Measurements from ENCODE around the gene VANGL1. TPM values are rescaled to one million over a fixed set of nuclear protein-coding genes. Genes with fewer than 3 reads are reported as not detected.

Gene VANGL1
- total and polyA plus RNA-seq, 2 of the 8 experiments (the other 6 are each of a cell fraction or from before 2014, with no cell fraction given), result 9.4 to 13.4 TPM

GRCh38 chr1:115648717-115649691, 7.2 kb downstream of the VANGL1 start:
- Histone ChIP-seq H3K23me2 (ENCODE audit: low read depth, low read length) (no peaks in the 10 kb centered on the region), H3K9ac (replicated peaks in 1 of 4; ENCODE audit: extremely low read depth in 1 of 4, low read depth in 3 of 4, low read length in 3 of 4) (peak overlapping the region in 1 of 4 experiments; percentile 13; a peak in 1 of 7 replicates), H3K23ac (ENCODE audit: insufficient read length) (no peak overlapping the region), H3K4me1 (replicated peaks in 1 of 4; ENCODE audit: control insufficient read depth in 3 of 4, insufficient read depth in 4 of 4, low read length in 3 of 4) (peaks cover 18 to 39% (median 23%) of the 10 kb centered on the region in 4 experiments), H3K14ac (ENCODE audit: insufficient read length) (no peak overlapping the region), H4K8ac (ENCODE audit: extremely low read depth, insufficient read depth, low read length) (no peak overlapping the region), H3K36me3 (ENCODE audit: control insufficient read depth in 2 of 4, insufficient read depth in 4 of 4, low read length in 3 of 4) (peaks cover 0 to 11% (median 5%) of the 10 kb centered on the region in 4 experiments; a peak in 4 of 8 replicates), H2BK12ac (ENCODE audit: low read depth, low read length) (peak overlapping the region; percentile 64; the same call in 1 of the 2 replicates), H3K4me2 (ENCODE audit: insufficient read depth in 1 of 2, low read depth in 2 of 2, low read length in 2 of 2) (peak overlapping the region; percentile 40 to 47), H2BK15ac (ENCODE audit: low read length) (no peak overlapping the region), H3K79me1 (ENCODE audit: low read depth, low read length) (0 out of 2 replicates have a peak, but pooled peaks cover 3% of the 10 kb centered on the region), H4K91ac (replicated peaks; ENCODE audit: insufficient read length, low read length) (no peak overlapping the region), H3K27ac (ENCODE audit: low read depth, low read length) (no peak overlapping the region; the same call in 1 of the 2 replicates), H3K18ac (ENCODE audit: extremely low read depth, low read length) (peak overlapping the region; percentile 73), H2AK5ac (ENCODE audit: low read depth, low read length) (peak overlapping the region; percentile 57; the same call in 1 of the 2 replicates), H2BK20ac (ENCODE audit: low read length) (peak overlapping the region; percentile 43; the same call in 1 of the 2 replicates), H4K20me1 (replicated peaks in 1 of 2; ENCODE audit: control insufficient read depth in 1 of 2, insufficient read depth in 2 of 2, low read length in 2 of 2) (peaks cover 2 to 10% of the 10 kb centered on the region in 2 experiments), H3K4me3 (ENCODE audit: extremely low read depth in 1 of 4, insufficient read depth in 2 of 4, low read depth in 3 of 4, low read length in 4 of 4) (peak overlapping the region in 2 of 4 experiments; percentile 7 to 17; a peak in 2 of 8 replicates), H3K56ac (replicated peaks; ENCODE audit: insufficient read length, low read depth, low read length) (no peak overlapping the region), H2BK5ac (ENCODE audit: low read depth, low read length) (no peak overlapping the region), H3K27me3 (replicated peaks in 1 of 4; ENCODE audit: control insufficient read depth in 3 of 4, extremely low read depth in 1 of 4, insufficient read depth in 3 of 4, low read length in 3 of 4) (no peaks in the 10 kb centered on the region), H3K9me3 (ENCODE audit: insufficient read depth in 2 of 2, low read depth in 1 of 2, low read length in 1 of 2) (no peaks in the 10 kb centered on the region), H4K5ac (ENCODE audit: insufficient read length, low read depth, low read length) (no peak overlapping the region), H2AFZ (ENCODE audit: low read length) (no peak overlapping the region), H2BK120ac (replicated peaks; ENCODE audit: low read depth, low read length) (no peak overlapping the region), H3K79me2 (ENCODE audit: control insufficient read depth in 1 of 2, insufficient read depth in 2 of 2, low read length in 2 of 2) (peaks cover 10 to 57% of the 10 kb centered on the region in 2 experiments; a peak in 3 of 4 replicates), H3K4ac (replicated peaks; ENCODE audit: insufficient read length, low read depth, low read length) (no peak overlapping the region)
- no peak for TF ChIP-seq KDM5A (IDR thresholded peaks at IDR 0.05; ENCODE audit: low read length)
- peak; percentile 45; the same call in 1 of the 2 replicates for TF ChIP-seq MAFK (IDR thresholded peaks at IDR 0.05; ENCODE audit: low read depth, low read length)
- TF ChIP-seq ZNF274 (IDR thresholded peaks at IDR 0.05; ENCODE audit: borderline replicate concordance, extremely low read depth, low read length), result no peak
- TF ChIP-seq ATF2 (IDR thresholded peaks at IDR 0.05; ENCODE audit: low read length), result no peak
- no peak for TF ChIP-seq SIN3A (conservative IDR thresholded peaks at IDR 0.05 in 1 of 2, IDR thresholded peaks at IDR 0.05 in 1 of 2; ENCODE audit: low read depth in 1 of 2, low read length in 2 of 2)
- 57% methylated on average over 13 of the region's 13 CpGs; no CpG with 5 or more reads in 1 of the 2 experiments for WGBS, 2 experiments (ENCODE audit: extremely low coverage in 1 of 2, insufficient coverage in 1 of 2, insufficient read length in 1 of 2, insufficient replicate concordance in 2 of 2, low coverage in 1 of 2, low lambda C conversion rate in 2 of 2, missing lambda C conversion rate in 1 of 2)
- FAIRE-seq, result no peak
- ChIA-PET POLR2A (ENCODE audit: partially characterized antibody) (interaction anchor here (1.4 kb wide), 1 partner anchor 21 kb away, joined by 3 read pairs; no protein-coding TSS in a partner anchor), CTCF (ENCODE audit: partially characterized antibody) (interaction anchor here (0.7 to 1.9 kb wide), 7 partner anchors 12 to 183 kb away, joined by 3 to 5 read pairs (median 3); no protein-coding TSS in a partner anchor)
- DNase-seq (ENCODE audit: low read depth in 1 of 2, low spot score in 2 of 2), result no peak

All from H1 (cell line).